Measurements from ENCODE around the gene NIT1. TPM values are rescaled to one million over a fixed set of nuclear protein-coding genes. Genes with fewer than 3 reads are reported as not detected.
A peak's percentile ranks its signal among the peaks of the same experiment; 100 is the strongest.

The NIT1 gene
- polyA plus RNA-seq, 6 donors from 2014 or later = 21.3 to 30.1 (median 25.6) TPM

GRCh38 chr1:161130266-161130665 lies 12.4 kb downstream of the NIT1 start:
- ATAC-seq (ENCODE audit: low read depth in 2 of 2) = no peak
- Mint-ChIP-seq H3K4me3 (no peak overlapping the region), H3K4me1 (peaks cover 34 to 64% (median 63%) of the 10 kb centered on the region in 3 donors)

DNA sequence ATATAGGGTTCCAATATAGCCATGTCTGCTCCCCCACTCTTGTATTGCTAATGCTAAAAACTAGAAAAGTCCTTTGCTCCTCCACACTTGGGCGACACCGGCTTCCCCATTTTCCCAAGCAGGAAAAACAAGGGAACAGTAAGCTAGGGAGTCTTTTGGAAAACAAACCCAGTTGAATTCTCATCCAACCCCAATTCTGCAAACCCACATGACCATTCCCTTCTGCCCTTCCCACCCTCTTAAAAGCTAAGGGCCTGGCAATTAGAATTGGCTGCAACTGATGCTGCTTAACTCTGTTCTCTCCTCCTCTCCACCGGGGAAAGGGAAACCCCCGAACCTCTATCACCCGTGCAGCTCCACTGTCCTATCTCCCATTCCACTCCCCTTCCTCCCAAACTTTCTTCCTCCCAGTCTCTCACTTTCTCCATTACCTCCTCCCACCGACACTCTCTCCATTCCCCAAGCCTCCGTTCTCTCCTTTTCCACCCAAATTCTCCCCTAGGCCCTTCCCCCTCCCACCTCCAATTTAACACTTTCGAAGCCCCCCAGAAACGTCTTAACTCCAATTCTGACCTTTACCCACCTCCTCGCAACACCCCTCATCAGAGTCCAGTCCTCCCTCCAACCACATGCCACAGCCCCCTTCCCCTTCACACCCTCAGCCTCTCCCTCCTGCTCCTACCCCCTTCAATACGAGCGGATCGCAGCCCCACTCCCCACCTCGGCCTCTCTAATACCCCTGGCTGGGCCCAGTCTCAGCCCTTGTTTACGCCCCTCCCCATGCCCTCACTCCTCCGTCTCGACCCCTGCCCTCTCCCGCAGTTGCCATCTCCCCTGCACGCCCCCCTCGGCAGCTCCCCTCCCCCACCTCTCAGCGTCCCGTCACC lies 13.9 kb downstream of the NIT1 start:
- DNase-seq (no peak), ATAC-seq (ENCODE audit: low read depth in 2 of 2) (no peak)
- H3K27ac Mint-ChIP-seq = peak overlapping the region in 3 of 6 donors; percentile 79 to 97 (median 97)
- H3K4me1 Mint-ChIP-seq = peaks cover 34 to 62% (median 54%) of the 10 kb centered on the region in 3 donors
- H3K4me3 Mint-ChIP-seq = no peak overlapping the region
- H3K9me3 Mint-ChIP-seq = no peaks in the 10 kb centered on the region
- H3K27me3 Mint-ChIP-seq = no peaks in the 10 kb centered on the region
- H3K36me3 Mint-ChIP-seq = peaks cover 2 to 3% of the 10 kb centered on the region in 2 donors

More at GRCh38 chr1:161130266-161130665, 12.4 kb downstream of the NIT1 start:
- no peaks in the 10 kb centered on the region for H3K27me3 Mint-ChIP-seq
- H3K36me3 Mint-ChIP-seq = peaks cover 6 to 15% of the 10 kb centered on the region in 2 donors
- no peaks in the 10 kb centered on the region for H3K9me3 Mint-ChIP-seq
- peak overlapping the region in 3 of 6 donors; percentile 1 to 67 (median 47) for H3K27ac Mint-ChIP-seq
- DNase-seq = no peak

DNA sequence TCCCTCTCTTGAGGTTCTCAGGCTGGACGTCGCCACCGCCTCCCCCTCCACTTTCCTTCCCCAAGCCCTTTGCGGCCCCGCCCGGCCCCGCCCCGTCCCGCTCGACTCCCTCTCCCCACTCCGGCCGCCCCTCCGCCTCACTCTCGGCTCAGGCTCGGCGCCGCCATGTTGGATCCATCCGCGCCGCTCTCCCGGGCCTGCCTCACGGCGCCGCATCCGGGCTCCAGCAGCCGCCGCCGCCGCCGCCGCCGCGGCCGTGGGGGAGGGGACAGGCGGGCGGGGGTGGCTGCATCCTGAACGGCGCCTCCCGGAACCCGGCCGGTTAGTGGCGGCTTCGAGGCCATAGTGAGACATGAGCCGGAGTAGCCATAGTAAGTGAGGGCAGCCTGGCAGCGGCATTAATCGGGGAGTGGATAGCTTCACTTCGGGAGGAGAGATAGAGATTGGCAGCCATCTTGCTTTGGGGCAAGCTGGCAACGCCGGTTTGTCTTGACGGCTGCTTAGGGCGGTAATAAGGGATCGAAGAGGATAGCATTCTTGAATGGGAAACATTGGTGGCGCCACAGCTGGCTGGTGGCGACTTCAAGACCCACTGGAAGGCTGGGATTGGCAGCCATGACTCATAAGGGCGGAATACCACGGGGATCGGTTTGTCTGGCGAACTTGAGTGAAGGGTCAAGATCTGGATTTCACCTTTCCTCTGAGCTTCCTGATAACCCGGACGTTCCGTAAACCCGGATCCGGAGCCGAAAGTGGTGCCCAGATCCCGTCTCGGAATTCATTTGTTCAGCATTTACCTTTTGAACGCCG lies 14.7 kb downstream of the NIT1 start, which contains the start of gene DEDD:
DEDD (minus strand) TSS at position 258 of the 810 bp plus-strand sequence. CDS start 8,205 bp downstream, outside the sequence.
- ATAC-seq (ENCODE audit: low read depth in 2 of 2) = peak; percentile 93 to 95
- no peaks in the 10 kb centered on the region for H3K9me3 Mint-ChIP-seq
- no peak within 1 kb of the TSS for H3K4me3 Mint-ChIP-seq
- H3K27me3 Mint-ChIP-seq = no peaks in the 10 kb centered on the region
- peak within 1 kb of the TSS in 3 of 6 donors; percentile 79 to 97 (median 97) for H3K27ac Mint-ChIP-seq
- H3K4me1 Mint-ChIP-seq = peaks cover 29 to 57% (median 48%) of the 10 kb centered on the region in 3 donors
- H3K36me3 Mint-ChIP-seq = no peaks in the 10 kb centered on the region
- peak; percentile 91 for DNase-seq

DNA sequence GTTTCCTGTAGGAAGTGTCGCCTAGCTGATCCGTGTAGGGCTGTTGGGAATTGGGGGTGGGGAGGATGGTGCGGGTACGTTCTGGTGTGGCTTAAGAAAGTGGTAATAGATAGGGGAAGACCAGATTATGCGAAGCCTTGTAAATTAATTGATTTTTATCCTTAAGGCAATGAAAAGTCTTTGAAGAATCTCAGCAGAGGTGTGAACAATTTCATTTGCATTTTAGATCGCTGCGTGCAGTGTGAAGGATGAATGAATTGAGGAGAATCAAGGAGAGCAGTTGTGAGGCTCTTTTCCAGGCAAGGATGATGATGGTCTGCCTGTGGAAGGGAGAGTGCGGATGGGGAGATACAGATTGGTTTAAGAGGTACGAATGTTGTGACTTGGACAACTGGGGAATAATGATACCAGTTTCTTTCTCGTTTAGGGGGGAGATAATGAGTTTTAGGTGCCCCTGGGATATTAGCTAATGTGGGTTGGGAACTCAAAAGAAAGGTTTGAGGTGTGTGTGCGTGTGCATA lies 15.4 kb downstream of the NIT1 start:
- DNase-seq = no peak
- Mint-ChIP-seq H3K27ac (no peak overlapping the region), H3K27me3 (no peaks in the 10 kb centered on the region), H3K4me1 (peaks cover 29 to 51% (median 42%) of the 10 kb centered on the region in 3 donors), H3K4me3 (no peak overlapping the region), H3K9me3 (no peaks in the 10 kb centered on the region), H3K36me3 (no peaks in the 10 kb centered on the region)
- ATAC-seq (ENCODE audit: low read depth in 2 of 2) = no peak

GRCh38 chr1:161137881-161138280 lies 20.0 kb downstream of the NIT1 start:
- Mint-ChIP-seq H3K27ac (peak overlapping the region in 2 of 6 donors; percentile 48 to 67), H3K4me3 (peak overlapping the region in 1 of 8 donors; percentile 70)

DNA sequence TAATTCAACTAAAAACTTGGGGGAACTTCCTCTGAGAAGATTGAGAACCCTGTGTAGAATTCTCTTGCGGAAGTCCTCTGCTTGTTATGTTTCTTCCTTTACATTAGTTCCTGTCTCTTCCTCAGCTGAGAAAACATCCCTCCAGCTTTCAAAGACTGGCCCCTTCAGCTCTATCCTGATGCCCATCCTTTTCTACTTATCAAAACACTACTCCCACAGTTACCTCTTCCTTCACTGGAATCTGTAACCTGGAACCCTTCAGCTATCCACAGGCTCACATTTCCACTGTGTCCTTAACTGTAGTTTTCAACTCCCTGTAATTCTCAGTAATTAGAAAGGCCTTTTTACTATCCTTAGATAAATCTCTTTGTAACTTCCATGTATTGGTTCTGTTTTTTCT lies 20.5 kb downstream of the NIT1 start:
- H3K9me3 Mint-ChIP-seq = no peaks in the 10 kb centered on the region
- peak overlapping the region in 3 of 6 donors; percentile 42 to 67 (median 48) for H3K27ac Mint-ChIP-seq
- H3K4me1 Mint-ChIP-seq = peaks cover 11 to 25% (median 12%) of the 10 kb centered on the region in 3 donors
- DNase-seq (no peak), ATAC-seq (ENCODE audit: low read depth in 2 of 2) (no peak)
- no peaks in the 10 kb centered on the region for H3K36me3 Mint-ChIP-seq
- H3K27me3 Mint-ChIP-seq = no peaks in the 10 kb centered on the region
- peak overlapping the region in 1 of 8 donors; percentile 70 for H3K4me3 Mint-ChIP-seq

More at GRCh38 chr1:161137881-161138280, 20.0 kb downstream of the NIT1 start:
- no peaks in the 10 kb centered on the region for H3K27me3 Mint-ChIP-seq
- peaks cover 11 to 25% (median 12%) of the 10 kb centered on the region in 3 donors for H3K4me1 Mint-ChIP-seq
- H3K9me3 Mint-ChIP-seq = no peaks in the 10 kb centered on the region
- H3K36me3 Mint-ChIP-seq = no peaks in the 10 kb centered on the region
- ATAC-seq (ENCODE audit: low read depth in 2 of 2) = no peak
- no peak for DNase-seq

DNA sequence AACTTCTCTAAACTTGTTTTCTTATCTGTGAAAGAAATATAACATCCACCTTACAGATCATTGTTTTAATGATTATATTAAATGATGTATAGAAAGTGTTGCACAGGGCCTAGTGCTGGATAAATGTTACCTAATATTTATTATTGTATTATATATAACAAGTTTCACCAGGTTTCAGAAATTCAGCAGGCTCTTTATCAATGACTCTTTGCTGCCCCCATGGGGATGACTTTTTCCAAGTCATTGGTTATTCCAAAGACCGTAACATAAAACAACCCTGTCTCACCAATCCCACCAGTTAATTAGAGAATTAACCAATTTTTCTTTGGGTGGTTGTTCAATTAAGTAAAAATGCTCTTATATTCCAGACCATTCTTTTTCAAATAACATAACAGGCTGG lies 21.9 kb downstream of the NIT1 start:
- Mint-ChIP-seq H3K4me3 (no peak overlapping the region), H3K36me3 (no peaks in the 10 kb centered on the region), H3K27me3 (no peaks in the 10 kb centered on the region), H3K27ac (no peak overlapping the region), H3K9me3 (no peaks in the 10 kb centered on the region), H3K4me1 (peaks cover 11 to 18% (median 12%) of the 10 kb centered on the region in 3 donors)
- DNase-seq (peak; percentile 32), ATAC-seq (ENCODE audit: low read depth in 2 of 2) (peak; percentile 46 to 58)

GRCh38 chr1:161140755-161141400 lies 23.0 kb downstream of the NIT1 start:
- no peak overlapping the region for H3K4me3 Mint-ChIP-seq
- no peaks in the 10 kb centered on the region for H3K9me3 Mint-ChIP-seq
- H3K4me1 Mint-ChIP-seq = peaks cover 7 to 9% (median 7%) of the 10 kb centered on the region in 3 donors
- ATAC-seq (ENCODE audit: low read depth in 2 of 2) (no peak), DNase-seq (no peak)
- H3K36me3 Mint-ChIP-seq = no peaks in the 10 kb centered on the region
- no peaks in the 10 kb centered on the region for H3K27me3 Mint-ChIP-seq
- no peak overlapping the region for H3K27ac Mint-ChIP-seq

GRCh38 chr1:161145832-161146231 lies 27.9 kb downstream of the NIT1 start:
- DNase-seq = no peak
- Mint-ChIP-seq H3K9me3 (no peaks in the 10 kb centered on the region), H3K4me1 (no peaks in the 10 kb centered on the region), H3K27me3 (no peaks in the 10 kb centered on the region), H3K27ac (no peak overlapping the region), H3K4me3 (no peak overlapping the region), H3K36me3 (no peaks in the 10 kb centered on the region)
- no peak for ATAC-seq (ENCODE audit: low read depth in 2 of 2)

- peak; percentile 3 to 5 for ATAC-seq (ENCODE audit: low read depth in 2 of 2)
- DNase-seq = no peak
- Mint-ChIP-seq H3K4me1 (peaks cover 20 to 23% (median 22%) of the 10 kb centered on the region in 3 donors), H3K4me3 (peak overlapping the region; percentile 91 to 100 (median 100)), H3K27me3 (no peaks in the 10 kb centered on the region), H3K9me3 (no peaks in the 10 kb centered on the region), H3K36me3 (peaks cover 5 to 8% of the 10 kb centered on the region in 2 donors), H3K27ac (peak overlapping the region; percentile 81 to 100 (median 100))
Observed at GRCh38 chr1:161153176-161153575, 35.3 kb downstream of the NIT1 start.

DNA sequence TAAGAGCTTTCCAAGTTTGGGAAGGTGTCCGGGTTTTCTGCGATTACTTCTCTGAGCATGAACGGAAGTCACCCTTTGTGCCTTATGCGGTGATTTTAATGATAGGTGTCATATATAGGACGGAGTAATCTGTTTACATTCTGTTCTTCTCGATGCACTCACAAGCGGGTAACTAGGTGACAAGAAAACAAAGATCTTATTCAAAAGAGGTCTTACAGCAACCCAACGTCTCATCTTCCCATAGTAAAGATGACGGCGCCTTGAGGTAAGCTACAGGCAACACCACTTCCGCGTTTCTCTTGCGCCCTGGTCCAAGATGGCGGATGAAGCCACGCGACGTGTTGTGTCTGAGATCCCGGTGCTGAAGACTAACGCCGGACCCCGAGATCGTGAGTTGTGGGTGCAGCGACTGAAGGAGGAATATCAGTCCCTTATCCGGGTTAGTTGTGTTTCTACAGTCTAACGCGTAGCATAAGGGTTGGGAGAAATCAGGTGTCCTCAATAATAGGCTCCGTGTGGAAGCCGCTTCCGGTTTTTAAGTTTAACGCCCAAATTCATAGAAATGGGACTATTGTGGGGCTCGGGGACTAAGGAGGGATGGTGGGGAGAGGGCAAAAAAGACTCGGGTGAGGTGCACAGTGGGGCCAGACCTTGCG lies 35.9 kb downstream of the NIT1 start, which contains the start of gene UFC1:
UFC1 (plus strand) TSS at position 297 of the 656 bp plus-strand sequence; CDS start at position 317, 20 bp downstream.
- Mint-ChIP-seq H3K27ac (peak within 1 kb of the TSS; percentile 99 to 100 (median 100)), H3K4me3 (peak within 1 kb of the TSS; percentile 91 to 100 (median 100)), H3K27me3 (no peaks in the 10 kb centered on the region), H3K4me1 (peaks cover 24 to 29% (median 26%) of the 10 kb centered on the region in 3 donors), H3K36me3 (peaks cover 5 to 8% of the 10 kb centered on the region in 2 donors), H3K9me3 (no peaks in the 10 kb centered on the region)
- ATAC-seq (ENCODE audit: low read depth in 2 of 2) = peak; percentile 91 to 93
- DNase-seq = peak; percentile 82

- Mint-ChIP-seq H3K4me1 (peaks cover 57 to 70% (median 59%) of the 10 kb centered on the region in 3 donors), H3K36me3 (peaks cover 5 to 18% of the 10 kb centered on the region in 2 donors), H3K9me3 (no peaks in the 10 kb centered on the region), H3K27ac (peak overlapping the region in 5 of 6 donors; percentile 3 to 95 (median 59)), H3K27me3 (no peaks in the 10 kb centered on the region), H3K4me3 (peak overlapping the region; percentile 18 to 99 (median 76))
- no peak for ATAC-seq (ENCODE audit: low read depth in 2 of 2)
- DNase-seq = no peak
Observed at GRCh38 chr1:161157867-161158266, 40.0 kb downstream of the NIT1 start.

Measured in naive B cell (primary cell).